Measurements from ENCODE around the gene AHNAK2.

Gene AHNAK2

DNA sequence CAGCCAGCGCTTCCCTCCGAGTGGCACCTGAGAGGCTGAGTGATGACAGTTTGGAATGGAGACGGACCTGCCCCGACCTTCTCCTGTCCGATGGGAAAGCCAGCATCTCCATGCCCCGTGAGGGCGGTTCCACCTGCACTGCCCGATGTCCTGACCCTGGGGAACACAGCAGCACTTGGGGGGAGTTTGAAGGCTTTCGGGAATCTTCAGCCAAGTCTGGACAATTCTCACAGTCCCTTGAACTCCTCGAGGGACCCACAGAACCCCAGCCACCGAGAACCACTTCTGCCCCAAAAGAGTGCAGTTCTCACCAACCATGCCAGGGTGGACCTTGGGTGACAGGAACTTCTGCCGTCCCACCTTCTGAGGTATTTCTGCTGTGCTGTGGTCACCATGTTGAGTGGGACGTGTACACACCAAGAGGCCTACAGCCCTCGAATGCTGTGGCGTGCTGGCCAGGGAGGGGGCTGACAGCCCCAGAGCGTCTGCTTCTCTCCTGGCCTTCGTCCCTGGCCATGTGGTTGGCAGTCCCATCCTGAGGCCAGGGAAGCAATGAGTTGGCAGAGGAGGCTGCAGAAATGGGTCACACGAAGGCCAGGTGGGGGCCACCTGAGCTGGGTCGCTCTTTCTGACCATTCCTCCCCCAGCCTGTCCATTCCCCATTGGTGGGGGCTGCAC is 8.5 kb upstream of the AHNAK2 start:
- no peak for DNase-seq (ENCODE audit: low read depth in 2 of 2)

DNA sequence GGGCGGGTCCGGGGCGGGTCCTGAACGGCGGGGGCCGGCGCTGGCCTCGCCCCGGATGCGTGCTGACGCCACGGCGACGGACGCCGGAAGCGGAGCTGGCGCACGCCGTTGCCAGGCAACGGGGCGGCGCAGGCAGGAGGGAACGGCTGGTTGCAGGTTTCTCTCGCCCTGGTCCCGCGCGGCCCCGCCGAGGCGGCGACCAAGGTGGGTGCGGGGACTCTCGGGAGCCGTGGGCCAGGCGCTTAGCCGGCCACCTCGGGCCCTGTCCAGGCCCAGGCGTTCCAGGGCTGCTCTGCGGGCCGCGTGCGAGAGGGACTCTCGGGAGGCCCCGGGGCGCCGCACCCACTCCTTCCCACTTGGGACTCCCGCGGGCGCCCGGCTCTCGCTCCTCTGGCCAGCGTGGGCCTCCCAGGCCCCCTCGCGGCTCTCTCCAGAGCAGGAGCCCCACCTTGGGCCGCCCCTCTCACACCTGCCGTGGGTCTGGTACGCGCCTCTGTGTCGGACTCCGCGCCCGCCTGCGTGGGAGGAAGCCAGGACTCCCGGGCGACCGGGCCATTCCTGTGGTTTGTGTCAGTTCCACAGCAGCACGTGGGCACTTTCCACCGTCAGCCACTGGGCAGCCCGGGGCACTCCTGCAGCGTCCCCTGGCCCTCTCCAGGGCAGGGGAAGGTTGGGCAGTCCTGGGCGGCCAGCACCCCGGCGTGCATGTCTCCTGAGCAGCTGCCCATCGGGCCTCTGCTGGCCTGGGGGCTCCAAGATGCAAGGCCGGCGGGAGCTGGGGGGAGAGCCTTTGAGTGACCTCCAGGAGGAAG is 7.7 kb upstream of the AHNAK2 start, which contains the start of gene CLBA1:
Gene CLBA1 (plus strand): TSS at position 114 of the 812 bp plus-strand sequence. CDS start 644 bp downstream, at position 758.
- DNase-seq (ENCODE audit: low read depth in 2 of 2), result peak; percentile 70 to 83

DNA sequence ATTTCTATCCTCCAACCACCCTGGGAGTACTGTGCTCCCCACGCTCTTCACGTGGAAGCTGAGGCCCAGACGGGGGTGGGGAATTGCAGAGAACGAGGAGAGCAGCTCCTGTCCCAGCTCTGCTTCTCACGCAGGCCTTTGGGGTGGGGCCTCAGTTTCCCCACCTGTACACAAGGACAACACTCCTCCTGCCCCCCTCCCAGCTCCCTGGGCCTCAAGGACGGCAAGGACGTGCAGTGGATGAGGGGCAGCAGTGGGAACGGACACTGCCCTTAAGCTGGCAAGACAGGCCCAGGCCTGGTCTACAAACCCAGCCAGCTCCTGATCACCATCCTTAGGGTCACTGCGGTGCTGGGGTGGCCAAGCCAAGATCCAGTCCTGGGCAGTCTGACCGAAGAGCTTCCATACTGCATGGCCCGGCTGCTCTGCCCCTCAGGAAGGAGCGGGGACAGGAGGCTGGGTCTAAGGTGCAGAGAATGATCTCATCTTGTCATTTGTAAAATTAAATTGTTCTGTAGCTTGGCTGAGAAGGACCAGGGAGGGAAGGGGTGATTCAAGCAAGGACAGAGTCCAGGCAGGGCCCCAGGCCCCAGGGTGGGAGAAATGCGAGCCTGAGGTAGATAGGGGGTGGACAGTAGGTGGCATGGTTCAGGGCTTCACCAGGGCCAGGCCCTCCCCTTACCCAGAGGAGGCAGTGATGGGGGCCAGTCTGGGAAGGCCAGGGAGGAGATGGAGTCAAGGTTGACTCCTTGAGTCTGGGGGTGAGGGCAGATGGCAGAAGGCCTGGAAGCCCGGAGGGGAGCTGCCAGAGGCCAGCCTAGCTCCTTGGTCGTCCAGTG is 6.1 kb upstream of the AHNAK2 start:
- no peak for DNase-seq (ENCODE audit: low read depth in 2 of 2)

DNA sequence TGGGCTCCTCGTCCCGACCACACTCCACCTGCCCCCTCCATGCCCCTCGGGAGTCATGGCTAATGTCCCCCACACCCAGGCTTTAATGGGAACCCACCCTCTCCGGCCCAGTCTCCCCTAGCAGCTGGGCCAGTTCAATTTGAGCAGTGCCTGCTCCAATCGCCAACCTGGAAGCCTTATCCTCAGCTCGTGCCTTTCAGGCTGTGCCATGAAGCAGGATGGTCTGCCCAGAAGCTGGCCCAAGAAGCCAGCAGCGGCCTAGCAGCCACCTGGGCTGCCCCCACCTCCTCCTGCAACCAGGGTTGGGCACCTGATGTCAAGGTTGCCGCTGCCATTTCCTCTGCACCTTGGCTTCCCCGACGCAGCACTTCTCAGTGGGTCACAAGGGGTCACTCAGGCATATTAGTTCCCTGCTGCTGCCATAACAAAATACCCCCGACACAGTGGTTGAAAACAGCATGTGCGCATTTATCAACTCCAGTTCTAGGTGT is 5.1 kb upstream of the AHNAK2 start:
- DNase-seq (ENCODE audit: low read depth in 2 of 2), result no peak

DNA sequence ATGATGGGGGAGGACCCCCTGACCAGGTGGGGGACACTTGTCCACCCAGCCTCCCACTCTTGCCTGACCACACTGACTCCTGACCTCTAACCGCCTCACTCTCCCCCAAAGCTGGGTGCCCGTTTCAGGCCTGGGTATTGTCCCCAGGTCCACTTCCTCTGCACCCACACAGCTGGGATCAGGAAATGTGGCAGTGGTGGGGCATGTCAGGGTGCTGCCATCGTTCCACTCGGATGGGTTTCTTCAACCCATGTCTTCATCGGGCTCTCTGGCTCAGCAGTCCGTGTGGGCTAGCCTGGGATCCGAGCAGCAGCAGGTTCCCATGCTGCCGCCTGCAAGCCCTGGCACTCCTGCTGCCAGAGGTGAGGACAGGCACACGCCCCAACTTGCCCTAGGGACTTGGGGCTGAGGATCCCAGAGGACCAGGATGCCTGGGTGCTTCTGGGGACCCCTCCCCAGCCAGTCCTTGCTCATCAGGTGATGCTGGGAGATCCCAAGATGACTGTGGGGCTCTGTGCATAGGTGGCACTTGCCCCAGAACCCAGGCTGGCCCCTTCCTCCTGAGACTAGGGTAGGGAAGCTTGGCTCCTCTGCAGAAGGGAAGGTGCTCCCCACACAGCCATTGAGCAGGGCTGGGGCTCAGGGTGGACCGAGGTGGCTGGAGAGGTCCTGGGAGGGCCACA is 4.5 kb upstream of the AHNAK2 start:
- no peak for DNase-seq (ENCODE audit: low read depth in 2 of 2)

DNA sequence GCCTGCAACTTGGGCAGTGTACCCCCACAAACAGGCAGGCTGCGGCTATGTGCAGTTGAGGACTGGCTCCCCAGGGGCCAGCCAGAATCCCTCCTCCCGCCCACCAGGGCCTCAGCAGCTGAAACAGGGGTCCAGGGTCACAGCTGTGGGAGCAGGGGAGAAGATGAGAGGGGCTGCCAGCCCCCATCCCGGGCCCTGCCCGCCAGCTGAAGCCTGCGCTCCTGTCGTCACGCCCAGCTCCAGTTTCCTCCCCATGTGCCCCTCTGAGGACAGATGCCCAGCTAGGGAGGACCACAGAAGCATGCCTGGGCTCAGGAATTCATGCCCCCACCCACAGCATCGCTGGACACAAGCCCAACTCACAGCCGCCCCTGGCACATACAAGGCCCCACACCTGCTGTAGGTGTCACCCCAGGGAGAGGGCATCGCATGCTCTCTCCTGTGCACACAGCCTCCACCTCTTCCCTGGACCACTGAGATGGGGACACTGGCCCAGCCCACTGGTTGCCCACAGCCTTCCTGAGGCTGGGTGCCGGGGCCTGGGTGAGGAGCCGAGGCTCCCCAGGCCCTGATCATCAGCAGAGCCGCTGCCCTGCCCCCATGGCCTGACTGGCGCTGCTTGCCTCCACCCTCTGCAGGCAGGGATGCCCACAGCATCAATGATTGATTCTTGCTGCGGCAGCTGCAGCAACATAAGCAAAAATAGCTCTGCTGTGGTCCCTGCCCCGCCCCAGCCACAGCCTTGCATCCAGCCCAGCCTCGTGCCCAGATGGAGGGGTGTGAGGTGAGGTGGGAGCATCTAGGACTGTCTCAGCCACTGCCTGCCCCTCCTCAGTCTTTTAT is 3.7 kb upstream of the AHNAK2 start:
- no peak for DNase-seq (ENCODE audit: low read depth in 2 of 2)

DNA sequence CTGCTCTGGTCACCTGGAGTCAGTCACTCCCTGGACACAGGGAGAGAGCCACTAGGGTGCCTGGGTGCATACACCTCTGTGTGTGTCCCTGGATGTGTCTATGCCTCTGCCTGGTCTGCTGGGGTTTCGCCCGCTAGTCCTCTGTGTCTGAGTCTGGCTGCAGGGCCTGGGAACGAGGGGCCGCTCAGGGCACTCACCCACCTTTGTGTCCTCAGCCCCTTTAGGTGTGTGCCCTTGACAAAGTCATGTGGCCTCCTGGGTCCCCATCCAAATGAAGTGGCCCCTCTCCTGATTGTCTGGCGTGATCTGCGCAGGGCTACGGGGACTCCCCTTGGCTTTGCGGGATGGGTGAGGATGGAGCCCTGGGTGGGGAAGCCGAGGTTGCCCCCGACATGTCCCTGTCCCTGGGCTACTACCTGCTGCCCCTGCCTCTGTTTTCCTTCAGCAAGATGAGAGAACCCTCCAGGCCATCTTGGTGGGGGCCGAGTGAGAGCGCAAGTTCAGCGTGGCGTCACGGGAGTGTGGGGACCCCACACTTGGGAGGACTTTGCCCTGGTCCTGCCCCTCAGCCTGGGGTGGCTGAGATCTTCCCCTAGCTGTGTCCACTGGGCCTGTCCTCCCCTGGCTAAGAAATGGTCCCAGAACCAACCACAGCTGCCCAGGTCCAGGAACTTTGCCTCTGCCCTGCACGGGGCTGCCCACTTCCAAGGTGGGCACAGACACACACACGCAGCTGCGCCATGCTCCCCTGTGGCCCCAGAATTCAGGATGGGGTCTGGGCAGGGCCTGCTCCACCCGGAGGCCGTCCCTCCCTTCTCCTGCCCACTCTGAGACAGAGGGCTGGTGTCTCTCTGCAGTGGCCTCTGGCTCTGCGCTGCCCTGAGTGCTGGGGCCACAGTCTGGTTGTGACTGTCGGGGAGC is 2.7 kb upstream of the AHNAK2 start:
- DNase-seq (ENCODE audit: low read depth in 2 of 2), result no peak

DNA sequence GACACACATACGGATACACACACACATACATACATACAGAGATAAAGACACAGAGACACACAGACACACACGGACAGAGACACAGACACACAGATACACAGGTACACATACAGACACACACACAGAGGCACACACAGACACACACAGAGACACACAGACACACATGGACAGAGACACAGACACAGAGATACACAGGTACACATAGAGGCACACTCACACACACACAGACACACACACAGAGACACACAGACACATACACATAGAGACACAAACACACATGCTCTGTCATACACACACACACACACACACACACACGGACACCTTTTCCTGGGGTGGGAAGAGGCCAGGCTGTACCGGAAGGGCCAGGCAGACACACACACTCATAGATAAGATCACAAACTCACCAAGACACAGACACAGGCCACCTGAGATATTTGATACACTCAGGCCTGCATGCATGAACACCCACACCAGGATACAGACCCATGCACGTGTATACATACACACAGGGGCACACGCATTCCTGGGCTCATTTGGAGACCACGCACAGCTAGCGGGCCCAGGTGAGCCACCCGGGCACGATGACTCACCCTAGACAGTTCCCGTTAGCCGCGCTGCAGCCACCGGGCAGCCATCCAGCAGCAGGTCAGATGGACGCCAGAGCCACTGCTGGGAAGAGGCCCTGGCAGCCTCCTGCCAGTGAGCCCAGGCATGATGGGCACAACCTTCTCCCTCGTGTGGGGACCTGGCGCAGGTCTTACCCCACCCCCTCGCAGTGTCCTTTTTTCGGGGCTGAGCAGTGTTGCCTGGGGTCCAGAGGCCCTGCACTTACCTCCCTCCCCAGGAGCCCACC is 1.8 kb upstream of the AHNAK2 start:
- no peak for DNase-seq (ENCODE audit: low read depth in 2 of 2)

DNA sequence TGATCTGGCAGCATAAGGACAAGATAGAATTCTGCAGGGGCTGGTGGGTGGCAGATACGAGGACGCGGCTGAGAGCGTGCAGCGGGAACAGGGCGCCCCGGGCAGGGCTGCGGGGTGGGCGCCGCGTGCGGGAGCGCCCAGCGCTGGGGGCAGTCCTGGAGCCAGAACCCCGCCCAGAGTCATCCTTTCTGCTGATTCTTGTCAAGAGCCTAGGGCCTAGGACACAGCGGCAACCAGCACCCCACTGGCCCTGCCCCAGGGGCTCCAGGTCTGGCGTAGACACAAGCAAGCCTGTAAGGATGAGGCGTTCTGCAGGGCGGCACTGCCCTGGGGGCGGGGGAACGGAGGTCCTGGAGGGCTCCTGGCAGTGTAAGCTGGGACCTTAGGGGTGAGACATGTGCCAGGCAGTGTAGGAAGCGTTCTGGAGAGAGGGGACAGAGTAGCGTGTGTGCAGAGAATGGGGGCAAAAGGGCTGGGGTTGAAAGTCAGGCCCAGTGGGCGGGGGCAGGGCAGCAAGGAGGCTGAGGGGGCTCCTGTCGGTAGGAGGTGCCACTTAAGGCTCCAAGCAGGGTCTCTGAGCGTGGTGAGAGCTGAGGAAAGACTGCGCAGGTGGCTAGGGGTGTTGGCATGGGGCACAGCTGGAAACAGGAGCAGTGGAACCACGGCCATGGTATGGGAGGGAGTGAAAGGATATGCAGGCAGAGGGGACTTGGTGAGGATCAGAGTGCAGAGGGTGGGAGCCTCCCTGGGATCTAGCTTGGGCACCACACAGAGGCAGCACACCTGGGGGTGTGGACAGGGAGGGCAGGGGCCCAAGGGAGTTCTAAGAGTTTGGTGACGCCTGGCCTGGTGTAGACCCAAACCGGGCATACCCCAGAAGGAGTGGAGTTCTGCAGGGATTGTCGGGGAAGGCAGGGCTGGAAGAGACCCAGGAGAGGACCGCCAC is 845 bp upstream of the AHNAK2 start:
- no peak for DNase-seq (ENCODE audit: low read depth in 2 of 2)

DNA sequence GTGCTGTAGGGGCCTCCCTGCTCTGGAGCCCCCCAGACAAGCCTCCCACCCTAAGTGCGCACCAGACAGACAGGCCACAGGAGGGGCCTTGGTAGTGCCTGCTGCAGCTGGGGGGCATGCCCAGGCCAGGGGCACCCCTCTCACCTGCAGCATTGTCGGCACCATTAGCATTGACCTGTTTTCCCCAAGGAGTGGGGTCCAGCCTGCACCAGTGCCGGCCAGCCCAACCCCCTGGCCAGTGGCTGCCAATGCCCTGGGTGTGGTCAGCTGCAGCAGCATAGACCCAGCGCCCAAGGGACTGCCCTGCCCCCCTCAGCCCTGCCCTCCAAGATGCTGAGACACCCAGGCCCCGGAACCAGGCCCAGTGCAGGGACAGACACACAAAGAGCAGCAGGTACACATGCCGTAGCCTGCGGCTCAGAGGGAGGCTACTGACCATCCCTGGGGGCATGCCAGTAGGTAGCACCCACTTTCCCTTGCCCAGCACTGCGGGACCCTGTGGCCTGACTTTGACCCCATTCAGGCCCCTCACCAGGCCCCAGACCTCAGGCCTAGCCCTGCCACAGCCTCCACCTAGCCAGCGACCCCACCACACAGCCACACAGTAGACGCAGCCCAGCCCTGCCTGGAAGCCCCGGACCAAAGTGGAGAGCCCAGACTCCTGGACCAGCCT is 1.0 kb downstream of the AHNAK2 start:
- DNase-seq (ENCODE audit: low read depth in 2 of 2), result no peak

DNA sequence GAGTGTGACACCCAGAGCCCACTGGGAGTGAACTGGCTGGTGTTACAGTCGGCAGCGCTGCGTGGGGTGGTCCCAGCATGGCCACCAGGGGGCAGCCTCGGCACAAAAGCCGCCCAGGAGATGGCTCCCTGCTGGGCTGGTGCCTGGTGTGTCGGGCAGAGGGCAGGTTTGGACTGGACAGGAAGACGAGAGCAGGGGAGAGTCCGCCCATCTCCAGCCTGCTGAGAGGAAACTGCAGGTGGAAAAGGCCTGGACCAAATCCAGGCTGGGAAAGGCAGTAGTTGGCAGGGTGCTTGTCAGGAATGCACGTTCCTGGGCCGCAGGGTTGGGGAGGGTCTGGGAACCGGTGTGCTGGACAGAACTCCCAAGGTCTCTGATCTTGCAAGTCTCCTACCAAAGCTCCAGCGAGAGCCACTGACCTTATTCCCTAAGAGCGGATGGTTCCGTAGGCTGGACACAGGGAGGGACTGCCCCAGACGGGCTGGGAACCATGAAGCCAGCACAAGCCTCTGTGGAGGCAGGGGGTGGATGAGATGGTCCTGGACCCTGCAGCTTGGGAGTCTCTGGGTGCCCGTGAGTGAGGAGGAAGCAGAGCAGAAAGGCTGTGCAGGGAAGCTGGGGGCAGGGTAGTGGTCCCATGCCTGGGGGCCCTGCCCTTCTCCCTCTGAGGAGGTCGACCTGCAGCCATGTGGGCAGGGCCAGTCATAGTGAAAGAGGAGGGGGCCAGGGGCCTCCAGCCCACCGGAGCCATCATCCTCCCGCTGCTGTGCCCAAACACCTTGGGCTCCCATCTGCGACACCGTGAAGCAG is 1.8 kb downstream of the AHNAK2 start:
- peak; percentile 61 to 68 for DNase-seq (ENCODE audit: low read depth in 2 of 2)

DNA sequence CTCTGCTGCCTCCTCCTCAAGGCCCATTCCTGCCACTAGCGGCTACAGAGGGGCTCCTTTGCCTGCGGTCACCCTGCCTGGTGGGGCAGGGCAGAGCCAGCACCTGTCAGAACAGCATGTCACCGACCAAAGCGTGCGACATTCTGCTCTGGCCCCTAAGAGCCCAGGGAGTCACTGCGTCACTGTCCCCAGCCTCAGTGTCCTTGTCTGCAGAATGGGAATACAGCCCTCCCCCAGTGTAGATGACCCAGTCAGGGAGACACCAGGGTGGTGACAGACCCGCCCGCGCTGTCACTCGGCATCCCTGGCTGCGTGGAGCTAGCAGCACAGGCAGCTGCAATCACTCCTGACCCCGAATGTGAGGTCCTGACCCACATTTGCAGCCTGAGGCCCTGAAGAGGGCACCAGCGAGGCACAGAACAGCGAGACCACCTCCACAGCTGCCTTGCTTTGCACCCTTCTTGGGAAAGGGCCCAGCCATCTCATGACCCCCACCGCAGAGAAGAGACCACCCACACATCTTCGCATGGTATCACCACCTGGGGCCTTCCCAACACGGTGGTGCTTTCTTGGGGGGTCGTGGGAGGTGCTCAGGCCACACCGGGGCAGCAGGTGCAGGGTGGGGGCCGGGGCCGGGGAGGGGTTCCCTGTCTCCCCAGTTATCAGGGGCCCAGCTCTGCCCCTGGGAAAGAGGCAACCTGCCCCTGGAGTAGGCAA is 2.5 kb downstream of the AHNAK2 start:
- no peak for DNase-seq (ENCODE audit: low read depth in 2 of 2)

DNA sequence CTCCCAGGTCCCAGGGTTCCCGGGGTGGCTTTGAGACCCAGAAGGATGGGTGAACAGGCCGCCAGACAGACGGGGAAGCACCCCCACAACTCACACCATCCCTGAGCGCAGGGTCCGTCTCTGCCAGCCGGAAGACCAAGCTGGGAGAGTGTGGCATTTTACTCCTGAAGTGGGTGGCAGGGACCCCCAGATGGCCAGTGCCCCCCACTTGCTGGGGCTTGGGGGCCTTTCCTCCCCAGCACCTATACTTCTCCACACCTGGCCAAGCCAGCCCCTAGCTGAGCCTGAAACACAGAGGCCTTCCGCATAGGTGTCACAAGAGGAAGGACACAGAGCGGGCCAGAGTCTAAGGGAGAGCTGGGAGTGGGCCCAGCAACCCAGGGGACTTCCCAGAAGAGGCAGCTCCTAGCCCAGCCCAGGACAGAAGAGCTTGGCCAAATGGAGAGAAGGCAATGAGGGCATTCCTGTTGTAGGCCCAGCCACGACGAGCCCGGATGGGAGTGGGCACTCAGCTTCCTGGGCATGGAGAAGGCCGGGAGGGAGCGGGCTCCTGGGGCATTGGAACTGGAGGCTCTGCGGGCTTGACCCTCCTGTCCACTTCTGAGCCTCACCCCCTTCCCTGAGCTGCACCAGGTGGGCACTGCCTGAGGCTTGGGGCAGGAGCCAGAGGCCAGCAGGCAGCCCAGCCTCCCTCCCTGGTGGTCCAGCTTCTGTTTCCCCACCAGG is 3.3 kb downstream of the AHNAK2 start:
- no peak for DNase-seq (ENCODE audit: low read depth in 2 of 2)

DNA sequence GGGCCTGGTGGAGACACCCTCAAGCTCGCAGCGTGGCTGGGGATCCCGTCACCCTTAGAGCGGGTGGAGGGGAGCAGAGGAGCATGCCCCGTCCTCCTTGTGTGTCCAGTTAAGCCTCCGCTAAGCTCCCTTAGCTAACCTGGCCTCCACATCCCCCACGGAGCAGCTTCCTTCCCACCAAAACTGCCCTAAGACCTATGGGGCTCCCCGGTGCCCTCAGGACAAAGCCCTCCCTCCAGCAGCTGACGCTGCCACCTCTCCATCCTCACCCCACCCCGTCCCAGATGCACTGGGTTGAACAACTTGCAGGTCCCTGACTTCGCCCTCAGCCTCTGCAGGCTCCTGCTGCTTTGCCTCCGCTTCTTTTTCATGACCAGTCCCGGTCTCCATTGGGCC is 4.0 kb downstream of the AHNAK2 start:
- no peak for DNase-seq (ENCODE audit: low read depth in 2 of 2)

Data from stimulated activated CD8-positive, alpha-beta memory T cell treated with anti-CD3 and anti-CD28 coated beads, Interleukin-15, amount 100 ng/mL, for 4 hours (primary cell).